HCT116 (cell line): ENCODE data around the gene HMCN1. TPM values are rescaled to one million over a fixed set of nuclear protein-coding genes. Genes with fewer than 3 reads are reported as not detected.

Source experiments
- ATAC-seq: fragments of 200-7000 bp; cut with Tn5 transposase; 2 replicates; pipeline ENCODE4 v1.9.1; 2020; ENCODE audit warnings: mild to moderate bottlenecking, moderate library complexity
- BruUV-seq: library from RNA; stranded (reverse); fragments of 400-500 nt; replicated peaks from 2 replicates; lab custom pipeline; 2021; lab: Mats Ljungman, UMichigan
- CTCF ChIA-PET: fragments of 300-600 bp; sonication (Branson Sonifier 250); formaldehyde crosslinking; loops from one replicate; lab custom pipeline; 2021; ENCODE audit warnings: antibody characterized with exemption; lab: Charles Lee
- POLR2A ChIA-PET: fragments of 300-600, 350-600 bp; sonication (Branson Sonifier 250); formaldehyde crosslinking; loops from one replicate; lab custom pipeline; 2021; ENCODE audit warnings: antibody characterized with exemption; lab: Charles Lee
- RAD21 ChIA-PET, 2 experiments: fragments of 300-600 bp; sonication (Branson Sonifier 250); formaldehyde crosslinking; loops; one replicate each; lab custom pipeline; 2023; ENCODE audit warnings: low total read pairs in 2 of 2; ENCODE audit not compliant: uncharacterized antibody in 2 of 2, unreplicated experiment in 2 of 2, low non-redundant PET in 1 of 2; lab: Charles Lee
- DNase-seq: peaks from one replicate; pipeline ENCODE4 v3.0.0-alpha.2; 2010; ENCODE audit warnings: low read depth, low spot score
- H2AFZ ChIP-seq: fragments of 200-600 bp; shearing (Covaris generic), sonication (generic); 2 replicates; pipeline ENCODE4 v1.6.1; 2017; ENCODE audit warnings: low read depth, mixed run types, mixed read lengths, antibody characterized with exemption, low read length; ENCODE audit not compliant: poor library complexity, severe bottlenecking
- H3K27ac ChIP-seq: 2 replicates; pipeline ENCODE4 v1.5.1; 2012; ENCODE audit warnings: low read depth, low read length
- H3K27me3 ChIP-seq: fragments of 200-600 bp; sonication (generic); 2 replicates; pipeline ENCODE4 v1.6.1; 2016; ENCODE audit warnings: mixed run types, low read length, mixed read lengths; ENCODE audit not compliant: insufficient read depth
- H3K36me3 ChIP-seq, 2 experiments: fragments of 200-500 bp in 1 of 2; fragments of 200-600 bp in 1 of 2; sonication (Bioruptor generic) in 1 of 2; sonication (generic) in 1 of 2; 2 replicates each; pipeline versions ENCODE4 v1.5.1 to v1.6.1; 2014 to 2016; ENCODE audit warnings: low read length in 2 of 2, inconsistent platforms in 1 of 2, mixed read lengths in 1 of 2, mixed run types in 1 of 2; ENCODE audit not compliant: insufficient read depth in 2 of 2, control insufficient read depth in 1 of 2
- H3K4me1 ChIP-seq, 2 experiments: fragments of 200-600 bp in 1 of 2; sonication (generic) in 1 of 2; 2 replicates each; pipeline versions ENCODE4 v1.5.1 to v1.6.1; 2012 to 2017; ENCODE audit warnings: low read length in 2 of 2, inconsistent platforms in 1 of 2, mild to moderate bottlenecking in 1 of 2, mixed read lengths in 1 of 2, mixed run types in 1 of 2, moderate library complexity in 1 of 2; ENCODE audit not compliant: insufficient read depth in 2 of 2, control insufficient read depth in 1 of 2
- H3K4me2 ChIP-seq: fragments of 200-600 bp; sonication (generic); 2 replicates; pipeline ENCODE4 v1.6.1; 2017; ENCODE audit warnings: mixed run types, low read length, mixed read lengths
- H3K4me3 ChIP-seq, 2 experiments: fragments of 200-600 bp in 1 of 2; sonication (generic) in 1 of 2; replicated peaks in 1 of 2; 2 replicates each; pipeline ENCODE4 v1.5.1; 2011 to 2016; ENCODE audit warnings: low read length in 2 of 2, control low read depth in 1 of 2, low read depth in 1 of 2, mild to moderate bottlenecking in 1 of 2, mixed read lengths in 1 of 2, mixed run types in 1 of 2
- H3K79me2 ChIP-seq: fragments of 200-600 bp; sonication (generic); 2 replicates; pipeline ENCODE4 v1.6.1; 2017; ENCODE audit warnings: mild to moderate bottlenecking, mixed run types, low read length, moderate library complexity, mixed read lengths; ENCODE audit not compliant: insufficient read depth
- H3K9ac ChIP-seq: fragments of 200-600 bp; sonication (generic); 2 replicates; pipeline ENCODE4 v1.6.1; 2016; ENCODE audit warnings: low read length, mixed read lengths
- H3K9me2 ChIP-seq: fragments of 200-600 bp; sonication (generic), shearing (Covaris generic); 2 replicates; pipeline ENCODE4 v1.6.1; 2017; ENCODE audit warnings: mixed run types, mild to moderate bottlenecking, moderate library complexity; ENCODE audit not compliant: insufficient read depth
- H3K9me3 ChIP-seq, 2 experiments: fragments of 200-500 bp in 1 of 2; fragments of 200-600 bp in 1 of 2; sonication (Bioruptor generic) in 1 of 2; sonication (generic) in 1 of 2; 2 replicates each; pipeline ENCODE4 v1.6.1; 2014 to 2017; ENCODE audit warnings: low read length in 2 of 2, mixed read lengths in 2 of 2, inconsistent platforms in 1 of 2, low read depth in 1 of 2, mild to moderate bottlenecking in 1 of 2, mixed run types in 1 of 2, moderate library complexity in 1 of 2; ENCODE audit not compliant: control insufficient read depth in 1 of 2, insufficient read depth in 1 of 2
- H4K20me1 ChIP-seq: fragments of 200-600 bp; sonication (generic), shearing (Covaris generic); 2 replicates; pipeline ENCODE4 v1.6.1; 2017; ENCODE audit warnings: mixed run types, mild to moderate bottlenecking, moderate library complexity; ENCODE audit not compliant: insufficient read depth
- CBX3 ChIP-seq: IDR thresholded peaks from 2 replicates; pipeline ENCODE4 v1.6.1; 2012; ENCODE audit warnings: low read depth
- ELF1 ChIP-seq: IDR thresholded peaks from 2 replicates; pipeline ENCODE4 v1.6.1; 2012; ENCODE audit warnings: low read depth, borderline replicate concordance
- EZH2 ChIP-seq: fragments of 200-600 bp; sonication (generic); IDR thresholded peaks from 2 replicates; pipeline ENCODE4 v1.6.1; 2017; ENCODE audit warnings: antibody characterized with exemption, mixed run types
- MAX ChIP-seq: IDR thresholded peaks from 2 replicates; pipeline ENCODE4 v1.6.1; 2012
- POLR2A ChIP-seq: IDR thresholded peaks from 2 replicates; pipeline ENCODE4 v1.7.0; 2011; ENCODE audit warnings: borderline replicate concordance; ENCODE audit not compliant: insufficient read depth, insufficient read length; ENCODE audit errors: extremely low read depth
- POLR2AphosphoS5 ChIP-seq: IDR thresholded peaks from 2 replicates; pipeline ENCODE4 v1.6.1; 2011; ENCODE audit warnings: mild to moderate bottlenecking, low read depth, low read length, moderate library complexity
- RAD21 ChIP-seq: IDR thresholded peaks from 2 replicates; pipeline ENCODE4 v1.6.1; 2012; ENCODE audit warnings: low read depth, mild to moderate bottlenecking
- SIN3A ChIP-seq: IDR thresholded peaks from 2 replicates; pipeline ENCODE4 v1.6.1; 2012; ENCODE audit warnings: low read depth
- YY1 ChIP-seq: IDR thresholded peaks from 2 replicates; pipeline ENCODE4 v1.6.1; 2011; ENCODE audit warnings: low read length, low read depth, moderate library complexity, mild to moderate bottlenecking; ENCODE audit not compliant: insufficient replicate concordance; ENCODE audit errors: extremely low read depth
- ZNF274 ChIP-seq: fragments of 200-500 bp; sonication (Bioruptor generic); IDR thresholded peaks from 2 replicates; pipeline ENCODE4 v1.6.1; 2014; ENCODE audit warnings: mild to moderate bottlenecking, low read depth, low read length, inconsistent platforms
- intact Hi-C: fragments of 100-400 bp; cut with micrococcal nuclease; formaldehyde crosslinking; loops from 2 replicates; pipeline ENCODE4 v1.10.0; 2022
- total RNA-seq: library from RNA; stranded (reverse); gene quantifications from one replicate; pipeline ENCODE4 v1.2.1, GENCODE V29; 2021; ENCODE audit not compliant: unreplicated experiment
- TF ChIP-seq, protein P1 (sequence below), 3 experiments: fragments of 200-600 bp in 1 of 3; sonication (generic) in 1 of 3; IDR thresholded peaks in 2 of 3; conservative IDR thresholded peaks in 1 of 3; 2 replicates each; pipeline ENCODE4 v1.5.1; 2012 to 2017; ENCODE audit warnings: low read depth in 2 of 3, low read length in 2 of 3, antibody characterized with exemption in 1 of 3, borderline replicate concordance in 1 of 3, control low read depth in 1 of 3, mild to moderate bottlenecking in 1 of 3, mixed read lengths in 1 of 3, mixed run types in 1 of 3, moderate library complexity in 1 of 3; ENCODE audit not compliant: insufficient read depth in 1 of 3

HMCN1 gene
- total RNA-seq, 1 experiment from 2014 or later = 0.59 TPM

GRCh38 chr1:186059311-186059710 lies 325.1 kb downstream of the HMCN1 start (continued):
- no peak for TF ChIP-seq EZH2

DNA sequence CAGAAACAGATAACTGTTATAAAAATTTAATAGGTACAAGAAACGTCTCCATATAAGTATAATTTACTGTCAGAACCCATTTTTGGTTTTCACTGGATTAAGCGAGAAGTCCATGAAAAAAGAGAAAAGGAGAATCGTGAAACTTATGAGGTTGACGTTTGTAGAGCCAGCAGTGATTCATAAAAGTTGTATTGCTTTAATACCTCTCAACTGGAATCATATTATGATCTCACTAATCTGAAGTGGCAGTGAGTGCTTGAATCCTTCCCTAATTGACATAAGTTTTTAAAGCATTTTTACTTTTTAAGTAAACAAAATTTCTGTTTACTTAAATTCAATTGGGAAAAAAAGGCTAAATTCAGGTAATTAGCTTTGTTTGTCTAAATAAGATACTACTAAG lies 325.6 kb downstream of the HMCN1 start:
- Histone ChIP-seq H3K4me2 (no peak overlapping the region), H3K9ac (no peak overlapping the region), H3K4me1 (no peaks in the 10 kb centered on the region), H3K4me3 (no peak overlapping the region), H3K27ac (no peak overlapping the region), H3K9me3 (no peaks in the 10 kb centered on the region), H2AFZ (no peak overlapping the region), H3K9me2 (no peaks in the 10 kb centered on the region), H3K36me3 (no peaks in the 10 kb centered on the region), H4K20me1 (no peaks in the 10 kb centered on the region), H3K79me2 (no peaks in the 10 kb centered on the region), H3K27me3 (no peaks in the 10 kb centered on the region)
- ChIA-PET RAD21 (no interaction called here), CTCF (no interaction called here), POLR2A (no interaction called here)
- BruUV-seq = no TSS peak
- no peak for ATAC-seq
- DNase-seq = no peak
- intact Hi-C loops = no loop called here
- TF ChIP-seq ELF1 = no peak
- no peak for TF ChIP-seq POLR2A
- TF ChIP-seq CBX3 = no peak
- TF ChIP-seq YY1 = no peak
- no peak for TF ChIP-seq RAD21
- TF ChIP-seq SIN3A = no peak
- no peak for TF ChIP-seq MAX
- TF ChIP-seq POLR2AphosphoS5 = no peak
- TF ChIP-seq, protein P1, sequence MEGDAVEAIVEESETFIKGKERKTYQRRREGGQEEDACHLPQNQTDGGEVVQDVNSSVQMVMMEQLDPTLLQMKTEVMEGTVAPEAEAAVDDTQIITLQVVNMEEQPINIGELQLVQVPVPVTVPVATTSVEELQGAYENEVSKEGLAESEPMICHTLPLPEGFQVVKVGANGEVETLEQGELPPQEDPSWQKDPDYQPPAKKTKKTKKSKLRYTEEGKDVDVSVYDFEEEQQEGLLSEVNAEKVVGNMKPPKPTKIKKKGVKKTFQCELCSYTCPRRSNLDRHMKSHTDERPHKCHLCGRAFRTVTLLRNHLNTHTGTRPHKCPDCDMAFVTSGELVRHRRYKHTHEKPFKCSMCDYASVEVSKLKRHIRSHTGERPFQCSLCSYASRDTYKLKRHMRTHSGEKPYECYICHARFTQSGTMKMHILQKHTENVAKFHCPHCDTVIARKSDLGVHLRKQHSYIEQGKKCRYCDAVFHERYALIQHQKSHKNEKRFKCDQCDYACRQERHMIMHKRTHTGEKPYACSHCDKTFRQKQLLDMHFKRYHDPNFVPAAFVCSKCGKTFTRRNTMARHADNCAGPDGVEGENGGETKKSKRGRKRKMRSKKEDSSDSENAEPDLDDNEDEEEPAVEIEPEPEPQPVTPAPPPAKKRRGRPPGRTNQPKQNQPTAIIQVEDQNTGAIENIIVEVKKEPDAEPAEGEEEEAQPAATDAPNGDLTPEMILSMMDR (IDR thresholded peaks at IDR 0.05 in 2 of 3, conservative IDR thresholded peaks at IDR 0.05 in 1 of 3; ENCODE audit: borderline replicate concordance in 1 of 3, insufficient read depth in 1 of 3, low read depth in 2 of 3, low read length in 2 of 3) = no peak
- TF ChIP-seq ZNF274 = no peak
